HL-60 (cell line): Measurements from ENCODE around the gene KRTAP1-5.

Source experiments
- GABPA ChIP-seq: IDR thresholded peaks from 2 replicates; pipeline ENCODE4 v1.6.1; 2012; ENCODE audit warnings: low read depth
- POLR2AphosphoS5 ChIP-seq: IDR thresholded peaks from 2 replicates; pipeline ENCODE4 v1.6.1; 2012; ENCODE audit warnings: low read depth
- TF ChIP-seq, protein P1 (sequence below): IDR thresholded peaks from one replicate; pipeline ENCODE4 v1.5.1; 2011; ENCODE audit warnings: low read length, control low read depth, inconsistent platforms; ENCODE audit not compliant: insufficient read depth
- TF ChIP-seq, protein P2 (sequence below): IDR thresholded peaks from 2 replicates; pipeline ENCODE4 v1.6.1; 2012; ENCODE audit warnings: low read depth; ENCODE audit not compliant: insufficient replicate concordance

DNA sequence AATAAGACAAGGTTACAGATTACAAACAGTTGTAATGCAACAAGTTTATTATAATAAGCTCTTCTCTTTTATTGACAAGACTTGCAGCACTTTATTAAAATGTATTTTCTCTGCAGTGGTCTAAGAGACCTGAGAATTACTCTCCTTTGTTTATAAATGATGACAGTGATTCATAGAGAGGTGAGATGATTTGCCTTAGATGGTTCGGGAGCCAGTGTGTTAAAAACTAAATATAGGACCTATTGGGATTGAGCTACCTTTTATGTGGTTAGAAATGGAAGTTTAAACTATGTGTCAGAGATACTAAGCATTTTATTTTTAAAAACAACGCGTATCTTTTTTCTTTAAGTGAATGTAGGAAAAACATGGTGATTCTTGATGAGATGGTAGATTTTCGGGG is 30.2 kb downstream of the KRTAP1-5 start:
- TF ChIP-seq, protein P1, sequence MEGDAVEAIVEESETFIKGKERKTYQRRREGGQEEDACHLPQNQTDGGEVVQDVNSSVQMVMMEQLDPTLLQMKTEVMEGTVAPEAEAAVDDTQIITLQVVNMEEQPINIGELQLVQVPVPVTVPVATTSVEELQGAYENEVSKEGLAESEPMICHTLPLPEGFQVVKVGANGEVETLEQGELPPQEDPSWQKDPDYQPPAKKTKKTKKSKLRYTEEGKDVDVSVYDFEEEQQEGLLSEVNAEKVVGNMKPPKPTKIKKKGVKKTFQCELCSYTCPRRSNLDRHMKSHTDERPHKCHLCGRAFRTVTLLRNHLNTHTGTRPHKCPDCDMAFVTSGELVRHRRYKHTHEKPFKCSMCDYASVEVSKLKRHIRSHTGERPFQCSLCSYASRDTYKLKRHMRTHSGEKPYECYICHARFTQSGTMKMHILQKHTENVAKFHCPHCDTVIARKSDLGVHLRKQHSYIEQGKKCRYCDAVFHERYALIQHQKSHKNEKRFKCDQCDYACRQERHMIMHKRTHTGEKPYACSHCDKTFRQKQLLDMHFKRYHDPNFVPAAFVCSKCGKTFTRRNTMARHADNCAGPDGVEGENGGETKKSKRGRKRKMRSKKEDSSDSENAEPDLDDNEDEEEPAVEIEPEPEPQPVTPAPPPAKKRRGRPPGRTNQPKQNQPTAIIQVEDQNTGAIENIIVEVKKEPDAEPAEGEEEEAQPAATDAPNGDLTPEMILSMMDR: no peak
- TF ChIP-seq POLR2AphosphoS5 (no peak), GABPA (no peak)
- TF ChIP-seq, protein P2, sequence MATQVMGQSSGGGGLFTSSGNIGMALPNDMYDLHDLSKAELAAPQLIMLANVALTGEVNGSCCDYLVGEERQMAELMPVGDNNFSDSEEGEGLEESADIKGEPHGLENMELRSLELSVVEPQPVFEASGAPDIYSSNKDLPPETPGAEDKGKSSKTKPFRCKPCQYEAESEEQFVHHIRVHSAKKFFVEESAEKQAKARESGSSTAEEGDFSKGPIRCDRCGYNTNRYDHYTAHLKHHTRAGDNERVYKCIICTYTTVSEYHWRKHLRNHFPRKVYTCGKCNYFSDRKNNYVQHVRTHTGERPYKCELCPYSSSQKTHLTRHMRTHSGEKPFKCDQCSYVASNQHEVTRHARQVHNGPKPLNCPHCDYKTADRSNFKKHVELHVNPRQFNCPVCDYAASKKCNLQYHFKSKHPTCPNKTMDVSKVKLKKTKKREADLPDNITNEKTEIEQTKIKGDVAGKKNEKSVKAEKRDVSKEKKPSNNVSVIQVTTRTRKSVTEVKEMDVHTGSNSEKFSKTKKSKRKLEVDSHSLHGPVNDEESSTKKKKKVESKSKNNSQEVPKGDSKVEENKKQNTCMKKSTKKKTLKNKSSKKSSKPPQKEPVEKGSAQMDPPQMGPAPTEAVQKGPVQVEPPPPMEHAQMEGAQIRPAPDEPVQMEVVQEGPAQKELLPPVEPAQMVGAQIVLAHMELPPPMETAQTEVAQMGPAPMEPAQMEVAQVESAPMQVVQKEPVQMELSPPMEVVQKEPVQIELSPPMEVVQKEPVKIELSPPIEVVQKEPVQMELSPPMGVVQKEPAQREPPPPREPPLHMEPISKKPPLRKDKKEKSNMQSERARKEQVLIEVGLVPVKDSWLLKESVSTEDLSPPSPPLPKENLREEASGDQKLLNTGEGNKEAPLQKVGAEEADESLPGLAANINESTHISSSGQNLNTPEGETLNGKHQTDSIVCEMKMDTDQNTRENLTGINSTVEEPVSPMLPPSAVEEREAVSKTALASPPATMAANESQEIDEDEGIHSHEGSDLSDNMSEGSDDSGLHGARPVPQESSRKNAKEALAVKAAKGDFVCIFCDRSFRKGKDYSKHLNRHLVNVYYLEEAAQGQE: no peak
